Adipocyte (in vitro differentiated cells): ENCODE results near the gene MLLT11.
"Not testable (repeated sequence)": the region's sequence is repeated elsewhere in the genome, so short reads cannot be mapped to it uniquely, and the experiment has no call there.

Source experiments
- DNase-seq: peaks from one replicate; pipeline ENCODE4 v3.0.0-alpha.2; 2015; ENCODE audit warnings: low read depth
- H3K27me3 ChIP-seq: replicated peaks from 2 replicates; pipeline ENCODE4 v1.7.0; 2013; ENCODE audit warnings: mild to moderate bottlenecking, low read length, moderate library complexity; ENCODE audit not compliant: control insufficient read depth, insufficient read depth
- H3K36me3 ChIP-seq: 2 replicates; pipeline ENCODE4 v1.7.0; 2013; ENCODE audit warnings: low read length, mild to moderate bottlenecking, moderate library complexity; ENCODE audit not compliant: control insufficient read depth, insufficient read depth, severe bottlenecking
- H3K4me1 ChIP-seq: 2 replicates; pipeline ENCODE4 v1.7.0; 2013; ENCODE audit warnings: mild to moderate bottlenecking, low read length, moderate library complexity; ENCODE audit not compliant: control insufficient read depth, insufficient read depth
- H3K4me3 ChIP-seq: 2 replicates; pipeline ENCODE4 v1.7.0; 2013; ENCODE audit warnings: mild to moderate bottlenecking, low read length, moderate library complexity
- H3K9ac ChIP-seq: 2 replicates; pipeline ENCODE4 v1.7.0; 2013; ENCODE audit warnings: mild to moderate bottlenecking, low read length, moderate library complexity
- H3K9me3 ChIP-seq: 2 replicates; pipeline ENCODE4 v1.7.0; 2013; ENCODE audit warnings: mild to moderate bottlenecking, low read length, moderate library complexity; ENCODE audit not compliant: control insufficient read depth

MLLT11 gene

DNA sequence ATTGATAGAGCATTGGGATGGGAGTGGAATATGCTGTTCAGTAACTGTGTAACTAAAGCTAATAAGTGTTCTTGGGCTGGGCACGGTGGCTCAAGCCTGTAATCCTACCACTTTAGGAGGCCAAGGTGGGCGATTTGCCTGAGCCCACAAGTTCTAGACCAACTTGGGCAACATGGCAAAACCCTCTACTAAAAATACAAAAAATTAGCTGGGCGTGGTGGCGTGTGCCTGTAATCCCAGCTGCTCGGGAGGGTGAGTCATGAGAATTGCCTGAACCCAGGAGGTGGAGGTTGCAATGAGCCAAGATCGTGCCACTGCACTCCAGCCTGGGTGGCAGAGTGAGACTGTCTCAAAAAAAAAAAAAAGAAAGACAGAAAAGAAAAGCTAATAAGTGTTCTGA, 37.2 kb downstream of the MLLT11 start:
- H3K36me3 ChIP-seq, H3K9me3 ChIP-seq, H3K9ac ChIP-seq, DNase-seq, H3K4me1 ChIP-seq, H3K27me3 ChIP-seq, H3K4me3 ChIP-seq: not testable (repeated sequence)

DNA sequence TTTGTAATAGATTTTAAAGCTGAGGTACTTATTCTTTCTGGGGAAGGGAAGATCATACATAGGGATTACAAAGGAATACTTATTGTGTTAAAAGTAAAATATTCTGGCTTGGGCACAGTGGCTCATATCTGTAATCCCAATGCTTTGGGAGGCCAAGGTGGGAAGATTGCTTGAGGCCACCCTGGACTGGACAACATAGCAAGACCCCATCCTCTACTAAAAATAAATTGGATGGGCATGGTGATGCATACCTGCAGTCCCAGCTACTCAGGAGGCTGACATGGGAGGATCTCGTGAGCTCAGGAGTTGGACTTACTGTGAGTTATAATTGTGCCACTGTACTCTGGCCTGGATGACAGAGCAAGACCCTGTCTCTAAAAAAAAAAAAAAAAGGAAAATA, 37.9 kb downstream of the MLLT11 start:
- no peak for DNase-seq
- no peaks in the 10 kb centered on the region for H3K36me3 ChIP-seq
- H3K4me1 ChIP-seq, result no peaks in the 10 kb centered on the region
- no peak overlapping the region for H3K9ac ChIP-seq
- no peaks in the 10 kb centered on the region for H3K27me3 ChIP-seq
- no peaks in the 10 kb centered on the region for H3K9me3 ChIP-seq
- H3K4me3 ChIP-seq, result no peak overlapping the region

DNA sequence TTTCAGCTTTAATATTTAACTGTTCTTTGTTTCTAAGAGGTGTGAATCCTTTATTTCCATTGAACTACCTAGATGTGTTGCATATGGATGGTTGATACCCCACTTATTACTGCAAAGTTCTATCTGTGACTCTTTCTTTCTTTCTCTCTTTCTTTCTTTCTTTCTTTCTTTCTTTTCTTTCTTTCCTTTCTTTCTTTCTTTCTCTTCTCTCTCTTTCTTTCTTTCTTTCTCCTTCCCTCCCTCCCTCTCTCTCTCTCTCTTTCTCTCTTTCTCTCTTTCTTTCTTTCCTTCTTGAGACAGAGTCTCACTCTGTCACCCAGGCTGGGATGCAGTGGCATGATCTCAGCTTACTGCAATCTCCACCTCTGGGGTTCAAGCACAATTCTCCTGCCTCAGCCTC, 44.4 kb downstream of the MLLT11 start:
- Histone ChIP-seq H3K27me3 (no peaks in the 10 kb centered on the region), H3K4me3 (no peak overlapping the region)

DNA sequence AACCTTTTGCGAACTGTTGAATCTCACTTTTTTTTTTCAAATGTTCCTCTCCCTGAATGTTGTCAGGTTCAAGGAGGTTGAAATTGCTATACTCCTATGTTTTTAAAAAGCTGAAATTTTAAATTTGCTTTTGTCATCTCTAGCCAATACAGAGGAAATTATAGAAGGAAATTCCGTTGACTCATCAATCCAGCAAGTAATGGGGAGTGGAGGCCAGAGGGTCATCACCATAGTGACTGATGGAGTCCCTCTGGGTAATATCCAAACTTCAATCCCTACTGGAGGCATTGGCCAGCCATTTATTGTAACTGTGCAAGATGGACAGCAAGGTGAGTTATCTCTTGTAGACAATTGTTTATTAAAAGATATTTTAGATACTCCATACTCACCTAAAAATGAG, 46.7 kb downstream of the MLLT11 start:
- no peaks in the 10 kb centered on the region for H3K9me3 ChIP-seq
- H3K4me3 ChIP-seq, result no peak overlapping the region
- peaks cover 20% of the 10 kb centered on the region for H3K36me3 ChIP-seq
- H3K4me1 ChIP-seq, result no peaks in the 10 kb centered on the region
- H3K27me3 ChIP-seq, result no peaks in the 10 kb centered on the region
- H3K9ac ChIP-seq, result no peak overlapping the region
- DNase-seq, result no peak

More for the DNA sequence above, 44.4 kb downstream of the MLLT11 start:
- Histone ChIP-seq H3K9ac (no peak overlapping the region), H3K9me3 (no peaks in the 10 kb centered on the region), H3K4me1 (no peaks in the 10 kb centered on the region), H3K36me3 (peaks cover 20% of the 10 kb centered on the region)
- no peak for DNase-seq

DNA sequence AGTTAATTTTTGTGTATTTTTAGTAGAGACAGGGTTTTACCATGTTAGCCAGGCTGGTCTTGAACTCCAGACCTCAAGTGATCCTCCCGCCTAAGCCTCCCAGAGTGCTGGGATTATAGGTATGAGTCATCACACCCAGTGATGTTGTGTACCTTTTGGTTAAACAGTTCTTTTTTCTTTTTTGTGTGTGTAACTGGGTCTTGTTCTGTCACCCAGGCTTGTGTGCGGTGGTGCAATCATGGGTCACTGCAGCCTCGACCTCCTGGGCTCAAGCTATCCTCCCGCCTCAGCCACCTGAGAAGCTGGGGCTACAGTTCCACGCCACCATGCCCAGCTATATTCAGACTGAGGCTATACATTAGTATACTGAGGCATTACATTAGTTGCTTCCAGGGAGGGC, 48.1 kb downstream of the MLLT11 start:
- peaks cover 20% of the 10 kb centered on the region for H3K36me3 ChIP-seq
- H3K4me3 ChIP-seq, result no peak overlapping the region
- H3K27me3 ChIP-seq, result no peaks in the 10 kb centered on the region
- no peak overlapping the region for H3K9ac ChIP-seq
- H3K9me3 ChIP-seq, result no peaks in the 10 kb centered on the region
- no peaks in the 10 kb centered on the region for H3K4me1 ChIP-seq
- no peak for DNase-seq

- Histone ChIP-seq H3K9ac (no peak overlapping the region), H3K4me1 (no peaks in the 10 kb centered on the region), H3K9me3 (no peaks in the 10 kb centered on the region), H3K36me3 (peaks cover 5% of the 10 kb centered on the region), H3K27me3 (no peaks in the 10 kb centered on the region), H3K4me3 (no peak overlapping the region)
- no peak for DNase-seq
Observed at GRCh38 chr1:151113877-151114276, 53.7 kb downstream of the MLLT11 start.
